Smooth muscle cell (in vitro differentiated cells): ENCODE data around the gene MARK3. TPM values are rescaled to one million over a fixed set of nuclear protein-coding genes. Genes with fewer than 3 reads are reported as not detected.

Source experiments
- DNase-seq: peaks from one replicate; lab custom pipeline; 2025; ENCODE audit not compliant: unreplicated experiment; lab: John Stamatoyannopoulos, UW
- H2AFZ ChIP-seq: fragments of 200-600 bp; sonication (generic); 2 replicates; pipeline ENCODE4 v1.6.0; 2016; ENCODE audit warnings: antibody characterized with exemption, low read depth, mild to moderate bottlenecking
- H3F3A ChIP-seq: fragments of 200-600 bp; sonication (generic); 2 replicates; pipeline ENCODE4 v1.6.0; 2017; ENCODE audit warnings: antibody characterized with exemption, low read depth
- H3K27ac ChIP-seq: fragments of 200-600 bp; sonication (generic); 2 replicates; pipeline ENCODE4 v1.5.1; 2016; ENCODE audit warnings: low read depth, mild to moderate bottlenecking
- H3K27me3 ChIP-seq: fragments of 200-600 bp; sonication (generic); 2 replicates; pipeline ENCODE4 v1.6.1; 2016; ENCODE audit warnings: low read depth, mild to moderate bottlenecking
- H3K36me3 ChIP-seq: fragments of 200-600 bp; sonication (generic); 2 replicates; pipeline ENCODE4 v1.5.1; 2016; ENCODE audit warnings: low read depth
- H3K4me1 ChIP-seq: fragments of 200-600 bp; sonication (generic); 2 replicates; pipeline ENCODE4 v1.5.1; 2016; ENCODE audit warnings: low read depth
- H3K4me2 ChIP-seq: fragments of 200-600 bp; sonication (generic); 2 replicates; pipeline ENCODE4 v1.6.0; 2016; ENCODE audit warnings: mild to moderate bottlenecking
- H3K4me3 ChIP-seq: fragments of 200-600 bp; sonication (generic); 2 replicates; pipeline ENCODE4 v1.5.1; 2016; ENCODE audit warnings: mild to moderate bottlenecking
- H3K79me2 ChIP-seq: fragments of 200-600 bp; sonication (generic); 2 replicates; pipeline ENCODE4 v1.6.0; 2016; ENCODE audit warnings: low read depth, mild to moderate bottlenecking
- H3K9ac ChIP-seq: fragments of 200-600 bp; sonication (generic); 2 replicates; pipeline ENCODE4 v1.6.0; 2016; ENCODE audit warnings: low read depth
- H3K9me3 ChIP-seq: fragments of 200-600 bp; sonication (generic); replicated peaks from 2 replicates; pipeline ENCODE4 v1.5.1; 2016; ENCODE audit warnings: low read depth
- H4K20me1 ChIP-seq: fragments of 200-600 bp; sonication (generic); 2 replicates; pipeline ENCODE4 v1.6.0; 2016; ENCODE audit warnings: low read depth
- CTCF ChIP-seq: fragments of 200-600 bp; sonication (generic); IDR thresholded peaks from 2 replicates; pipeline ENCODE4 v1.5.1; 2017; ENCODE audit warnings: borderline replicate concordance, mild to moderate bottlenecking, antibody characterized with exemption; ENCODE audit not compliant: insufficient read depth, poor library complexity, severe bottlenecking
- WGBS: methylation state at CpG from one replicate; pipeline ENCODE4 v1.1.7; 2016; ENCODE audit warnings: low lambda C conversion rate; 5-methylcytosine and 5-hydroxymethylcytosine counted together
- polyA plus RNA-seq: library from polyadenylated mRNA; unstranded; fragments of >200 nt; fragmentation: Nextera tagmentation; extraction: Ambion mirVana; gene quantifications from 2 replicates; pipeline ENCODE4 v1.2.1, GENCODE V29; 2016
- total RNA-seq: library from RNA; depleted of rRNA; stranded (reverse); fragments of >200 nt; gene quantifications from 2 replicates; pipeline ENCODE4 v1.2.3, GENCODE V29; 2014

Gene MARK3
- total and polyA plus RNA-seq, 2 experiments from 2014 or later: 63.2 to 68.4 TPM

GRCh38 chr14:103339561-103339960 is 45.7 kb upstream of the MARK3 start:
- no peak overlapping the region for H3K4me2 ChIP-seq
- no peak overlapping the region for H3K4me3 ChIP-seq
- H3K9me3 ChIP-seq: no peaks in the 10 kb centered on the region
- no peak for TF ChIP-seq CTCF
- H3K27me3 ChIP-seq: no peaks in the 10 kb centered on the region
- H4K20me1 ChIP-seq: peaks cover 99% of the 10 kb centered on the region
- H2AFZ ChIP-seq: no peak overlapping the region
- no peak overlapping the region for H3K27ac ChIP-seq
- peaks cover 85% of the 10 kb centered on the region for H3F3A ChIP-seq
- WGBS: 97% methylated on average over 6 of the region's 6 CpGs
- no peak for DNase-seq
- peaks cover 13% of the 10 kb centered on the region for H3K4me1 ChIP-seq
- H3K9ac ChIP-seq: no peak overlapping the region
- peaks cover 77% of the 10 kb centered on the region for H3K36me3 ChIP-seq
- H3K79me2 ChIP-seq: peaks cover 46% of the 10 kb centered on the region

- Histone ChIP-seq H3K4me1 (peaks cover 9% of the 10 kb centered on the region), H3K9me3 (no peaks in the 10 kb centered on the region), H3K4me3 (no peak overlapping the region), H3K27ac (peak overlapping the region; percentile 30), H4K20me1 (peaks cover 100% of the 10 kb centered on the region), H3K4me2 (no peak overlapping the region), H3K9ac (no peak overlapping the region), H3K27me3 (no peaks in the 10 kb centered on the region), H2AFZ (no peak overlapping the region), H3K36me3 (peaks cover 80% of the 10 kb centered on the region), H3K79me2 (peaks cover 36% of the 10 kb centered on the region), H3F3A (peaks cover 87% of the 10 kb centered on the region)
- WGBS: 96% methylated on average over 6 of the region's 6 CpGs
- DNase-seq: no peak
- no peak for TF ChIP-seq CTCF
Measured at GRCh38 chr14:103340480-103341212, 44.6 kb upstream of the MARK3 start.

DNA sequence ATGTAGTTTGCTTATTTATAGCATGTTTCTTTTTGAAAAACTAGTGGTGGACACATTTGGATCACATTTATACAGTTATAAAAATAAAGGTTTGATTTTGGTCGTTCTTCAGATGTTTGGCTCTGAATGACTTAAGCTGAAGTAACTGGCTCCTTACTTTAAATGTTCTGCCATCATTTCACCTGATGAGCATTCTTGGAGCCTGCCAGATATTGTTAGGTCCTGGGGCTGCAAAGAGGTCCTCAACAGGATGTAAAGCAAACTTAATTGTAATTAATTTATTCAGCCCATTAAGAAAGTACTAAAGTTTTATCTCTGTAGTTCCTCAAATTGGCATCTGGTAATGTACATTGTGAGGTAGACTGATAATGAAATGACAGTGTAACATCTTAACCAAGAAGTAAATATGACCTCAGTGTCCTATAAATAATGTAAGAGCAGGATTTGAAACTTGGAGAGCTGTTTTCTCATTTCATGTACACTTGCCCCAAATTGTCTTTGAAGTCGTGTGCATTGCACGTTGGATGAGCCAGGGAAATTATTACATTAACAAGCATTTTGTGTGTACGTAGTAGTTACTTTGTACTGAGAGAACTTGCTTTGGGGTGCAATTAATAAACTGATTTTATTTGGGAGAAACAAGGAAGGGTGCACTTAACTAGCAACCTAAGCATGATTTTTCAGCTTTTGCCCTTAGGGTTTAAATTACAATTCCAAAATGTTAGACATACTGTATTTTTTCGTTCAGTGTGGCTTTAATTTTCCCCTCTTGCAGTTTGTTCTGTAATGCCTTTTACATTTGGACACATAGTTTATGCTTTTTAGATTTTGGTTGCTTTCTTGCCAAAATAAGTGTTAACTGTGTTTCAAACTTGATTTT is 43.7 kb upstream of the MARK3 start:
- Histone ChIP-seq H2AFZ (no peak overlapping the region), H3K4me2 (no peak overlapping the region), H3K4me3 (no peak overlapping the region), H3K4me1 (peaks cover 2% of the 10 kb centered on the region), H3K27me3 (no peaks in the 10 kb centered on the region), H3K36me3 (peaks cover 73% of the 10 kb centered on the region), H3K79me2 (peaks cover 27% of the 10 kb centered on the region), H3K9me3 (no peaks in the 10 kb centered on the region), H3K9ac (no peak overlapping the region), H3F3A (peaks cover 88% of the 10 kb centered on the region), H3K27ac (peak overlapping the region; percentile 30), H4K20me1 (peaks cover 91% of the 10 kb centered on the region)
- WGBS: 96% methylated on average over 5 of the region's 5 CpGs
- TF ChIP-seq CTCF: no peak
- no peak for DNase-seq
